ENCODE data around the gene DHX16.

DHX16 gene

GRCh38 chr6:30691208-30691847, 18.5 kb upstream of the DHX16 start:
- no peak for DNase-seq (ENCODE audit: low spot score)

- peak; percentile 95 for DNase-seq (ENCODE audit: low spot score)
These were observed 17.8 kb upstream of the DHX16 start, which contains the start of gene NRM for GRCh38 chr6:30690403-30691207. NRM (minus strand) TSS chr6:30690984; CDS start chr6:30690974, 10 bp downstream.

GRCh38 chr6:30689985-30690384, 17.2 kb upstream of the DHX16 start:
- no peak for DNase-seq (ENCODE audit: low spot score)

- no peak for DNase-seq (ENCODE audit: low spot score)
These were observed 16.4 kb upstream of the DHX16 start for GRCh38 chr6:30689022-30689865.

- no peak for DNase-seq (ENCODE audit: low spot score)
These were observed 15.8 kb upstream of the DHX16 start for GRCh38 chr6:30688569-30688968.

GRCh38 chr6:30687659-30688431, 15.0 kb upstream of the DHX16 start:
- no peak for DNase-seq (ENCODE audit: low spot score)

GRCh38 chr6:30686908-30687658, 14.3 kb upstream of the DHX16 start:
- peak; percentile 99 for DNase-seq (ENCODE audit: low spot score)

- DNase-seq (ENCODE audit: low spot score) = peak; percentile 91
These were observed 13.5 kb upstream of the DHX16 start, which contains the start of gene PPP1R18 for GRCh38 chr6:30686009-30686907. PPP1R18 (minus strand) TSS chr6:30686645; CDS start chr6:30686018, 627 bp downstream.

GRCh38 chr6:30685157-30686008, 12.6 kb upstream of the DHX16 start:
- no peak for DNase-seq (ENCODE audit: low spot score)

GRCh38 chr6:30684386-30685156, 11.8 kb upstream of the DHX16 start:
- no peak for DNase-seq (ENCODE audit: low spot score)

- no peak for DNase-seq (ENCODE audit: low spot score)
These were observed 11.2 kb upstream of the DHX16 start for GRCh38 chr6:30683980-30684338.

- no peak for DNase-seq (ENCODE audit: low spot score)
These were observed 10.6 kb upstream of the DHX16 start for GRCh38 chr6:30683183-30683979.

GRCh38 chr6:30682143-30683117, 9.6 kb upstream of the DHX16 start:
- DNase-seq (ENCODE audit: low spot score) = no peak

GRCh38 chr6:30681766-30682142, 8.9 kb upstream of the DHX16 start:
- DNase-seq (ENCODE audit: low spot score) = no peak

- DNase-seq (ENCODE audit: low spot score) = no peak
These were observed 7.1 kb upstream of the DHX16 start for GRCh38 chr6:30679765-30680535.
